ENCODE results near the gene CA5A. TPM values are rescaled to one million over a fixed set of nuclear protein-coding genes. Genes with fewer than 3 reads are reported as not detected.

The CA5A gene
- total and polyA plus RNA-seq, 2 of the 13 experiments (the other 11 are each of a cell fraction or from before 2014, with no cell fraction given), result 66.8 to 106 TPM

DNA sequence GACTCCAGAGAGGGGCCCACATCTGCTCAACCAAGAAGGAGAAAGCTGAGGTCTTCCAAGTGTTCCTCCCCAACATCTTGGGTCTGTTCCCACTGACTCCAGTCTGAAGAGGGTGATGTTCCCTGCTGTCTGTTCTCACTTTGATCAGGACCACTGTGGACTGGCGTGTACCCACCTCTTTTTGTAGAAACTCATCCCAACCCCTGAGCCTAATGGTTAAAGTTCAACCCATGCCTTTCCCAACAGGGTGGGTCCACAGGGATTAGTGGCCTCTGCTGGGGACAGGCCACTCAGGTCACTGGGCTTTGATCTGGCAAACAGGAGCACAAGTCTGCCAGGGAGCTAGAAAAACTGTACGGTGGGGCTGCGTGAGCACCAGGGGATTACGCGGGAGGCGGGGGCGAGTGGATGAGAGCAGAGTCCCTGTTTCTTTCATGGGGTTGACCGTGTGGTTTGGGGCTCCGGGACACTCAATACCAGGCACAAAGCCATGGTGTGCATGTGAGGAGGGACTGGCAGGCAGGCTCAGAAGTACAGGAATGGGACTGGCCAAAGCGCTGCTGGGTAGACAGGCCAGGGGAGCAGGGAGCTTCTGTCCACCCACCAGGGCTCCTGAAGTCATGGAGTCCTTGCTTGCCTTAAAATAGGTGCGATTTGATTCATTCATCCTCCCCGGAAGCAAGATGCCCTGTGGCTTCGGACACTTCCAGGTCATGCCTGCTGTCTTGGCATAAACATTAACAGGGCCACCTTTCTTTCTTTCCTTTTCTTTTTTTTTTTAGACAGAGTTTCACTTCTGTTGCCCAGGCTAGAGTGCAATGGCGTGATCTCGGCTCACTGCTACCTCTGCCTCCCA lies at the start of gene CA5A (continued):
- peak; percentile 82 for TF ChIP-seq ZNF501 (CRISPR knock-in tag; IDR thresholded peaks at IDR 0.05)
- 0 out of 2 replicates have a peak, but pooled peaks have one; percentile 35 for TF ChIP-seq RAD21 (CRISPR knock-in tag; IDR thresholded peaks at IDR 0.05)
- TF ChIP-seq KDM1A (CRISPR knock-in tag; IDR thresholded peaks at IDR 0.05), result peak; percentile 84
- peak; percentile 90 for TF ChIP-seq MIER2 (CRISPR knock-in tag; IDR thresholded peaks at IDR 0.05)
- TF ChIP-seq, protein P1, sequence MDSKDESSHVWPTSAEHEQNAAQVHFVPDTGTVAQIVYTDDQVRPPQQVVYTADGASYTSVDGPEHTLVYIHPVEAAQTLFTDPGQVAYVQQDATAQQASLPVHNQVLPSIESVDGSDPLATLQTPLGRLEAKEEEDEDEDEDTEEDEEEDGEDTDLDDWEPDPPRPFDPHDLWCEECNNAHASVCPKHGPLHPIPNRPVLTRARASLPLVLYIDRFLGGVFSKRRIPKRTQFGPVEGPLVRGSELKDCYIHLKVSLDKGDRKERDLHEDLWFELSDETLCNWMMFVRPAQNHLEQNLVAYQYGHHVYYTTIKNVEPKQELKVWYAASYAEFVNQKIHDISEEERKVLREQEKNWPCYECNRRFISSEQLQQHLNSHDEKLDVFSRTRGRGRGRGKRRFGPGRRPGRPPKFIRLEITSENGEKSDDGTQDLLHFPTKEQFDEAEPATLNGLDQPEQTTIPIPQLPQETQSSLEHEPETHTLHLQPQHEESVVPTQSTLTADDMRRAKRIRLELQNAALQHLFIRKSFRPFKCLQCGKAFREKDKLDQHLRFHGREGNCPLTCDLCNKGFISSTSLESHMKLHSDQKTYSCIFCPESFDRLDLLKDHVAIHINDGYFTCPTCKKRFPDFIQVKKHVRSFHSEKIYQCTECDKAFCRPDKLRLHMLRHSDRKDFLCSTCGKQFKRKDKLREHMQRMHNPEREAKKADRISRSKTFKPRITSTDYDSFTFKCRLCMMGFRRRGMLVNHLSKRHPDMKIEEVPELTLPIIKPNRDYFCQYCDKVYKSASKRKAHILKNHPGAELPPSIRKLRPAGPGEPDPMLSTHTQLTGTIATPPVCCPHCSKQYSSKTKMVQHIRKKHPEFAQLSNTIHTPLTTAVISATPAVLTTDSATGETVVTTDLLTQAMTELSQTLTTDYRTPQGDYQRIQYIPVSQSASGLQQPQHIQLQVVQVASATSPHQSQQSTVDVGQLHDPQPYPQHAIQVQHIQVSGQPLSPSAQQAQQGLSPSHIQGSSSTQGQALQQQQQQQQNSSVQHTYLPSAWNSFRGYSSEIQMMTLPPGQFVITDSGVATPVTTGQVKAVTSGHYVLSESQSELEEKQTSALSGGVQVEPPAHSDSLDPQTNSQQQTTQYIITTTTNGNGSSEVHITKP (CRISPR knock-in tag; IDR thresholded peaks at IDR 0.05; ENCODE audit: low read depth), result peak; percentile 90
- TF ChIP-seq CREB1 (IDR thresholded peaks at IDR 0.05), result peak; percentile 49; the same call in 1 of the 2 replicates
- peak; percentile 75 for TF ChIP-seq CREB1 (CRISPR knock-in tag; IDR thresholded peaks at IDR 0.05)
- TF ChIP-seq, protein P2, sequence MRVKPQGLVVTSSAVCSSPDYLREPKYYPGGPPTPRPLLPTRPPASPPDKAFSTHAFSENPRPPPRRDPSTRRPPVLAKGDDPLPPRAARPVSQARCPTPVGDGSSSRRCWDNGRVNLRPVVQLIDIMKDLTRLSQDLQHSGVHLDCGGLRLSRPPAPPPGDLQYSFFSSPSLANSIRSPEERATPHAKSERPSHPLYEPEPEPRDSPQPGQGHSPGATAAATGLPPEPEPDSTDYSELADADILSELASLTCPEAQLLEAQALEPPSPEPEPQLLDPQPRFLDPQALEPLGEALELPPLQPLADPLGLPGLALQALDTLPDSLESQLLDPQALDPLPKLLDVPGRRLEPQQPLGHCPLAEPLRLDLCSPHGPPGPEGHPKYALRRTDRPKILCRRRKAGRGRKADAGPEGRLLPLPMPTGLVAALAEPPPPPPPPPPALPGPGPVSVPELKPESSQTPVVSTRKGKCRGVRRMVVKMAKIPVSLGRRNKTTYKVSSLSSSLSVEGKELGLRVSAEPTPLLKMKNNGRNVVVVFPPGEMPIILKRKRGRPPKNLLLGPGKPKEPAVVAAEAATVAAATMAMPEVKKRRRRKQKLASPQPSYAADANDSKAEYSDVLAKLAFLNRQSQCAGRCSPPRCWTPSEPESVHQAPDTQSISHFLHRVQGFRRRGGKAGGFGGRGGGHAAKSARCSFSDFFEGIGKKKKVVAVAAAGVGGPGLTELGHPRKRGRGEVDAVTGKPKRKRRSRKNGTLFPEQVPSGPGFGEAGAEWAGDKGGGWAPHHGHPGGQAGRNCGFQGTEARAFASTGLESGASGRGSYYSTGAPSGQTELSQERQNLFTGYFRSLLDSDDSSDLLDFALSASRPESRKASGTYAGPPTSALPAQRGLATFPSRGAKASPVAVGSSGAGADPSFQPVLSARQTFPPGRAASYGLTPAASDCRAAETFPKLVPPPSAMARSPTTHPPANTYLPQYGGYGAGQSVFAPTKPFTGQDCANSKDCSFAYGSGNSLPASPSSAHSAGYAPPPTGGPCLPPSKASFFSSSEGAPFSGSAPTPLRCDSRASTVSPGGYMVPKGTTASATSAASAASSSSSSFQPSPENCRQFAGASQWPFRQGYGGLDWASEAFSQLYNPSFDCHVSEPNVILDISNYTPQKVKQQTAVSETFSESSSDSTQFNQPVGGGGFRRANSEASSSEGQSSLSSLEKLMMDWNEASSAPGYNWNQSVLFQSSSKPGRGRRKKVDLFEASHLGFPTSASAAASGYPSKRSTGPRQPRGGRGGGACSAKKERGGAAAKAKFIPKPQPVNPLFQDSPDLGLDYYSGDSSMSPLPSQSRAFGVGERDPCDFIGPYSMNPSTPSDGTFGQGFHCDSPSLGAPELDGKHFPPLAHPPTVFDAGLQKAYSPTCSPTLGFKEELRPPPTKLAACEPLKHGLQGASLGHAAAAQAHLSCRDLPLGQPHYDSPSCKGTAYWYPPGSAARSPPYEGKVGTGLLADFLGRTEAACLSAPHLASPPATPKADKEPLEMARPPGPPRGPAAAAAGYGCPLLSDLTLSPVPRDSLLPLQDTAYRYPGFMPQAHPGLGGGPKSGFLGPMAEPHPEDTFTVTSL (CRISPR knock-in tag; IDR thresholded peaks at IDR 0.05; ENCODE audit: borderline replicate concordance), result peak; percentile 94
- TF ChIP-seq NFYB (CRISPR knock-in tag; IDR thresholded peaks at IDR 0.05), result peak; percentile 44
- TF ChIP-seq ZNF121 (CRISPR knock-in tag; IDR thresholded peaks at IDR 0.05), result peak; percentile 59; the same call in 1 of the 2 replicates
- no peak for TF ChIP-seq BRCA1 (CRISPR knock-in tag; IDR thresholded peaks at IDR 0.05)
- peak; percentile 94 for TF ChIP-seq ZBTB20 (CRISPR knock-in tag; IDR thresholded peaks at IDR 0.05; ENCODE audit: borderline replicate concordance, low read depth)
- peak; percentile 81; the same call in 1 of the 2 replicates for TF ChIP-seq ZC3H13 (CRISPR knock-in tag; IDR thresholded peaks at IDR 0.05)
- TF ChIP-seq TEAD3 (CRISPR knock-in tag; optimal IDR thresholded peaks at IDR 0.05; ENCODE audit: borderline replicate concordance), result peak; percentile 83
- TF ChIP-seq FLYWCH1 (CRISPR knock-in tag; IDR thresholded peaks at IDR 0.05), result no peak
